Tibial artery (tissue), 4 donors: ENCODE results near the gene CCNY.

Experiments
- DNase-seq, 2 donors: peaks; one replicate each; pipeline ENCODE4 v3.0.0-alpha.2; 2019
- H3K27ac ChIP-seq, 2 donors: fragments of 200-600 bp; sonication (generic) in 1 of 2; 1 replicate in 1 of 2; 2 replicates in 1 of 2; pipeline ENCODE4 v1.5.1; 2018 to 2019; ENCODE audit warnings: mild to moderate bottlenecking in 1 of 2
- H3K27me3 ChIP-seq, 2 donors: fragments of 200-600 bp; sonication (generic) in 1 of 2; one replicate each; pipeline versions ENCODE4 v1.5.1 to v1.6.0; 2016 to 2019
- H3K36me3 ChIP-seq, 3 donors: fragments of 200-600 bp; sonication (generic) in 2 of 3; one replicate each; pipeline ENCODE4 v1.5.1; 2016 to 2019; ENCODE audit warnings: mild to moderate bottlenecking in 2 of 3
- H3K4me1 ChIP-seq, 4 donors: fragments of 200-600 bp; sonication (generic) in 2 of 4; 1 replicate in 3 of 4; 2 replicates in 1 of 4; pipeline ENCODE4 v1.5.1; 2016 to 2019
- H3K4me3 ChIP-seq, 2 donors: fragments of 200-600 bp; sonication (generic) in 1 of 2; 1 replicate in 1 of 2; 2 replicates in 1 of 2; pipeline ENCODE4 v1.5.1; 2018 to 2019; ENCODE audit warnings: mild to moderate bottlenecking in 2 of 2
- H3K9me3 ChIP-seq, 3 donors: fragments of 200-600 bp; sonication (generic) in 1 of 3; one replicate each; pipeline ENCODE4 v1.5.1; 2016 to 2019
- CTCF ChIP-seq, 2 experiments: fragments of 200-600 bp in 1 of 2; fragments of 450-650 bp in 1 of 2; IDR thresholded peaks; one replicate each; pipeline ENCODE4 v1.5.1; 2017 to 2019; ENCODE audit warnings: antibody characterized with exemption in 2 of 2, mild to moderate bottlenecking in 1 of 2, moderate library complexity in 1 of 2
- intact Hi-C: fragments of 100-400 bp; cut with DNase I; formaldehyde crosslinking; loops from one replicate; pipeline ENCODE4 v1.15.0; 2023; ENCODE audit warnings: low total_unique reads

The CCNY gene

GRCh38 chr10:35569836-35570235 is 233.5 kb downstream of the CCNY start:
- Histone ChIP-seq H3K4me3 (no peak overlapping the region), H3K9me3 (no peaks in the 10 kb centered on the region), H3K36me3 (peaks cover 21 to 46% (median 45%) of the 10 kb centered on the region in 3 donors), H3K27ac (no peak overlapping the region), H3K4me1 (peaks cover 0 to 19% (median 13%) of the 10 kb centered on the region in 4 donors), H3K27me3 (no peaks in the 10 kb centered on the region)
- DNase-seq = no peak
- intact Hi-C loops = no loop called here
- no peak for TF ChIP-seq CTCF (IDR thresholded peaks at IDR 0.05)

GRCh38 chr10:35570397-35570796 is 234.1 kb downstream of the CCNY start:
- no peak overlapping the region for H3K27ac ChIP-seq
- no peaks in the 10 kb centered on the region for H3K27me3 ChIP-seq
- peaks cover 25 to 50% (median 45%) of the 10 kb centered on the region in 3 donors for H3K36me3 ChIP-seq
- no peak overlapping the region for H3K4me3 ChIP-seq
- intact Hi-C loops = no loop called here
- H3K9me3 ChIP-seq = no peaks in the 10 kb centered on the region
- DNase-seq = no peak
- TF ChIP-seq CTCF (IDR thresholded peaks at IDR 0.05) = no peak
- H3K4me1 ChIP-seq = peaks cover 0 to 13% (median 7%) of the 10 kb centered on the region in 4 donors

GRCh38 chr10:35572583-35572982 is 236.3 kb downstream of the CCNY start:
- Histone ChIP-seq H3K27me3 (no peaks in the 10 kb centered on the region), H3K27ac (no peak overlapping the region), H3K4me1 (no peaks in the 10 kb centered on the region), H3K9me3 (no peaks in the 10 kb centered on the region), H3K36me3 (peaks cover 25 to 40% (median 34%) of the 10 kb centered on the region in 3 donors), H3K4me3 (no peak overlapping the region)
- DNase-seq = no peak
- TF ChIP-seq CTCF (IDR thresholded peaks at IDR 0.05) = no peak
- intact Hi-C loops = no loop called here

GRCh38 chr10:35573796-35574195 is 237.5 kb downstream of the CCNY start:
- no peak for DNase-seq
- Histone ChIP-seq H3K4me1 (no peaks in the 10 kb centered on the region), H3K4me3 (no peak overlapping the region), H3K36me3 (peaks cover 14 to 28% (median 23%) of the 10 kb centered on the region in 3 donors), H3K9me3 (no peaks in the 10 kb centered on the region), H3K27ac (no peak overlapping the region), H3K27me3 (no peaks in the 10 kb centered on the region)
- no peak for TF ChIP-seq CTCF (IDR thresholded peaks at IDR 0.05)
- intact Hi-C loops = no loop called here

- H3K9me3 ChIP-seq = no peaks in the 10 kb centered on the region
- no peak for DNase-seq
- peaks cover 12 to 16% (median 13%) of the 10 kb centered on the region in 3 donors for H3K36me3 ChIP-seq
- TF ChIP-seq CTCF (IDR thresholded peaks at IDR 0.05) = no peak
- H3K27me3 ChIP-seq = no peaks in the 10 kb centered on the region
- H3K4me1 ChIP-seq = no peaks in the 10 kb centered on the region
- H3K27ac ChIP-seq = no peak overlapping the region
- no peak overlapping the region for H3K4me3 ChIP-seq
- intact Hi-C loops = no loop called here
Measured at GRCh38 chr10:35574924-35575352, 238.6 kb downstream of the CCNY start.

- Histone ChIP-seq H3K36me3 (peaks cover 5 to 16% (median 13%) of the 10 kb centered on the region in 3 donors), H3K4me3 (no peak overlapping the region), H3K9me3 (no peaks in the 10 kb centered on the region), H3K27ac (no peak overlapping the region), H3K27me3 (no peaks in the 10 kb centered on the region), H3K4me1 (no peaks in the 10 kb centered on the region)
- intact Hi-C loops = no loop called here
- DNase-seq = no peak
- TF ChIP-seq CTCF (IDR thresholded peaks at IDR 0.05) = no peak
Measured at GRCh38 chr10:35575640-35576039, 239.3 kb downstream of the CCNY start.
